Vagina (tissue), 2 donors: Measurements from ENCODE around the gene EIF2D. TPM values are rescaled to one million over a fixed set of nuclear protein-coding genes. Genes with fewer than 3 reads are reported as not detected.

ENCODE experiments used
- DNase-seq, 2 donors: peaks; one replicate each; pipeline ENCODE4 v3.0.0-alpha.2; 2017; ENCODE audit errors: extremely low spot score in 2 of 2
- H3K27ac ChIP-seq: fragments of 200-600 bp; sonication (generic); one replicate; pipeline ENCODE4 v1.5.1; 2019
- H3K27me3 ChIP-seq: fragments of 200-600 bp; sonication (generic); one replicate; pipeline ENCODE4 v1.5.1; 2019
- H3K36me3 ChIP-seq, 2 donors: fragments of 200-600 bp; sonication (generic); one replicate each; pipeline ENCODE4 v1.5.1; 2017 to 2019
- H3K4me1 ChIP-seq: fragments of 200-600 bp; sonication (generic); one replicate; pipeline ENCODE4 v1.5.1; 2019
- H3K4me3 ChIP-seq, 2 donors: fragments of 200-600 bp; sonication (generic); 1 replicate in 1 of 2; 2 replicates in 1 of 2; pipeline ENCODE4 v1.5.1; 2016 to 2019
- H3K9me3 ChIP-seq: fragments of 200-600 bp; sonication (generic); one replicate; pipeline ENCODE4 v1.5.1; 2019
- CTCF ChIP-seq, 3 experiments: fragments of 450-650 bp in 2 of 3; fragments of 200-600 bp in 1 of 3; sonication (generic) in 1 of 3; IDR thresholded peaks; one replicate each; pipeline ENCODE4 v1.5.1; 2017 to 2019; ENCODE audit warnings: antibody characterized with exemption in 3 of 3, mild to moderate bottlenecking in 2 of 3, moderate library complexity in 2 of 3
- POLR2A ChIP-seq, 2 donors: fragments of 450-650 bp; IDR thresholded peaks; one replicate each; pipeline ENCODE4 v1.6.1; 2017; ENCODE audit warnings: antibody characterized with exemption in 2 of 2, mild to moderate bottlenecking in 2 of 2, moderate library complexity in 2 of 2
- POLR2AphosphoS5 ChIP-seq, 2 donors: sonication (generic); formaldehyde crosslinking; IDR thresholded peaks; one replicate each; pipeline ENCODE4 v1.9.0; 2017; ENCODE audit warnings: antibody characterized with exemption in 2 of 2, mild to moderate bottlenecking in 2 of 2, low read depth in 1 of 2; ENCODE audit not compliant: insufficient read depth in 1 of 2
- intact Hi-C: fragments of 100-400 bp; cut with DNase I; formaldehyde crosslinking; loops from one replicate; pipeline ENCODE4 v1.15.1; 2023
- total RNA-seq: library from RNA; depleted of rRNA; stranded (reverse); fragments of >200 nt; gene quantifications from one replicate; pipeline ENCODE4 v1.2.3, GENCODE V29; 2016

The EIF2D gene
- 48.9 TPM for total RNA-seq

GRCh38 chr1:206612129-206612876 lies at the start of gene EIF2D:
EIF2D (minus strand) TSS chr1:206612465; CDS start chr1:206612342, 123 bp downstream.
- peak within 1 kb of the TSS; percentile 83 for H3K27ac ChIP-seq
- no peaks in the 10 kb centered on the region for H3K9me3 ChIP-seq
- peaks cover 11% of the 10 kb centered on the region for H3K4me1 ChIP-seq
- no peaks in the 10 kb centered on the region for H3K27me3 ChIP-seq
- peaks cover 0 to 22% of the 10 kb centered on the region in 2 donors for H3K36me3 ChIP-seq
- peak in 1 of 2 donors; percentile 90 for DNase-seq
- H3K4me3 ChIP-seq = peak within 1 kb of the TSS; percentile 71 to 73
- intact Hi-C loops = no loop called here
- peak; percentile 40 to 95 (median 90) for TF ChIP-seq CTCF (IDR thresholded peaks at IDR 0.05)
- TF ChIP-seq POLR2A (IDR thresholded peaks at IDR 0.05) = peak in 1 of 2 donors; percentile 50
- TF ChIP-seq POLR2AphosphoS5 (IDR thresholded peaks at IDR 0.05; ENCODE audit: insufficient read depth in 1 of 2, low read depth in 1 of 2) = peak; percentile 88 to 89

GRCh38 chr1:206661161-206661820 lies 49.0 kb upstream of the EIF2D start:
- no peak overlapping the region for H3K27ac ChIP-seq
- H3K4me3 ChIP-seq = no peak overlapping the region
- TF ChIP-seq POLR2A (IDR thresholded peaks at IDR 0.05) (no peak), POLR2AphosphoS5 (IDR thresholded peaks at IDR 0.05; ENCODE audit: insufficient read depth in 1 of 2, low read depth in 1 of 2) (no peak), CTCF (IDR thresholded peaks at IDR 0.05) (no peak)
- DNase-seq = no peak
- peaks cover 17% of the 10 kb centered on the region for H3K4me1 ChIP-seq
- no peaks in the 10 kb centered on the region for H3K36me3 ChIP-seq
- no peaks in the 10 kb centered on the region for H3K9me3 ChIP-seq
- intact Hi-C loops = no loop called here
- peaks cover 4% of the 10 kb centered on the region for H3K27me3 ChIP-seq

- Histone ChIP-seq H3K4me1 (peaks cover 17% of the 10 kb centered on the region), H3K4me3 (no peak overlapping the region), H3K9me3 (no peaks in the 10 kb centered on the region), H3K27me3 (peaks cover 4% of the 10 kb centered on the region), H3K27ac (no peak overlapping the region), H3K36me3 (no peaks in the 10 kb centered on the region)
- no peak for DNase-seq
- no peak for TF ChIP-seq POLR2A (IDR thresholded peaks at IDR 0.05)
- intact Hi-C loops = no loop called here
These were observed 47.9 kb upstream of the EIF2D start for GRCh38 chr1:206660136-206660535.

- TF ChIP-seq CTCF (IDR thresholded peaks at IDR 0.05) = no peak
- TF ChIP-seq POLR2A (IDR thresholded peaks at IDR 0.05) = no peak
- TF ChIP-seq POLR2AphosphoS5 (IDR thresholded peaks at IDR 0.05; ENCODE audit: insufficient read depth in 1 of 2, low read depth in 1 of 2) = no peak
- H3K27me3 ChIP-seq = peaks cover 4% of the 10 kb centered on the region
- no peaks in the 10 kb centered on the region for H3K36me3 ChIP-seq
- DNase-seq = no peak
- intact Hi-C loops = no loop called here
- no peak overlapping the region for H3K4me3 ChIP-seq
- no peak overlapping the region for H3K27ac ChIP-seq
- peaks cover 9% of the 10 kb centered on the region for H3K4me1 ChIP-seq
- H3K9me3 ChIP-seq = no peaks in the 10 kb centered on the region
These were observed 46.7 kb upstream of the EIF2D start for GRCh38 chr1:206658981-206659273.

- DNase-seq = no peak
- Histone ChIP-seq H3K27ac (no peak overlapping the region), H3K4me3 (no peak overlapping the region), H3K27me3 (peaks cover 4% of the 10 kb centered on the region), H3K36me3 (no peaks in the 10 kb centered on the region), H3K4me1 (peaks cover 6% of the 10 kb centered on the region), H3K9me3 (no peaks in the 10 kb centered on the region)
- intact Hi-C loops = no loop called here
- TF ChIP-seq POLR2A (IDR thresholded peaks at IDR 0.05) = no peak
- TF ChIP-seq CTCF (IDR thresholded peaks at IDR 0.05) = peak in 1 of 3 experiments; percentile 38
These were observed 46.2 kb upstream of the EIF2D start for GRCh38 chr1:206658264-206658980.
